ENCODE results near the gene MCOLN1.

MCOLN1 gene

GRCh38 chr19:7492142-7492541, 30.3 kb upstream of the MCOLN1 start:
- peak; percentile 86 for ATAC-seq
- peak overlapping the region in 1 of 2 donors; percentile 93 for H3K27ac Mint-ChIP-seq
- H3K9me3 Mint-ChIP-seq: no peaks in the 10 kb centered on the region
- peaks cover 17% of the 10 kb centered on the region for H3K27me3 Mint-ChIP-seq
- DNase-seq: peak in 1 of 2 donors; percentile 81
- H3K4me1 Mint-ChIP-seq: peaks cover 32% of the 10 kb centered on the region
- H3K4me3 Mint-ChIP-seq: no peak overlapping the region

DNA sequence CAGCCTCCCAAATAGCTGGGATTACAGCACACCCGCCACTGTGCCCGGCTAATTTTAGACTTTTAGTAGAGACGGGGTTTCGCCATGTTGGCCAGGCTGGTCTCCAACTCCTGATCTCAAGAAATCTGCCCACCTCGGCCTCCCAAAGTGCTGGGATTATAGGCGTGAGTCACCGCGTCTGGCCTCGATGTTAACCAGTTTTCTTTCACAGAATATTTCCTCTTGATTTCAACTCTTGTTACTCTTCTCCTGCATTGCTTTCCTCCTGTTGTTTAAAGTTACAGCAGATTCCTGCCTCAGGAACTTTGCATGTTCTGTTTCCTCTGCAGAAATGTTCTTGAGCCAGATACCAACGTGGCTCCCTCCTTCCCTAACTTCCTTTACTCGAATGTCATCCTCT, 29.9 kb upstream of the MCOLN1 start:
- H3K27me3 Mint-ChIP-seq: peaks cover 21% of the 10 kb centered on the region
- no peaks in the 10 kb centered on the region for H3K9me3 Mint-ChIP-seq
- peak overlapping the region in 1 of 2 donors; percentile 93 for H3K27ac Mint-ChIP-seq
- DNase-seq: no peak
- H3K4me1 Mint-ChIP-seq: peaks cover 32% of the 10 kb centered on the region
- H3K4me3 Mint-ChIP-seq: peak overlapping the region; percentile 11 to 51
- no peak for ATAC-seq

GRCh38 chr19:7494416-7495098, 27.9 kb upstream of the MCOLN1 start:
- Mint-ChIP-seq H3K4me1 (peaks cover 28% of the 10 kb centered on the region), H3K27ac (peak overlapping the region in 1 of 2 donors; percentile 44), H3K9me3 (no peaks in the 10 kb centered on the region), H3K4me3 (no peak overlapping the region), H3K27me3 (peaks cover 38% of the 10 kb centered on the region)
- no peak for DNase-seq
- no peak for ATAC-seq

DNA sequence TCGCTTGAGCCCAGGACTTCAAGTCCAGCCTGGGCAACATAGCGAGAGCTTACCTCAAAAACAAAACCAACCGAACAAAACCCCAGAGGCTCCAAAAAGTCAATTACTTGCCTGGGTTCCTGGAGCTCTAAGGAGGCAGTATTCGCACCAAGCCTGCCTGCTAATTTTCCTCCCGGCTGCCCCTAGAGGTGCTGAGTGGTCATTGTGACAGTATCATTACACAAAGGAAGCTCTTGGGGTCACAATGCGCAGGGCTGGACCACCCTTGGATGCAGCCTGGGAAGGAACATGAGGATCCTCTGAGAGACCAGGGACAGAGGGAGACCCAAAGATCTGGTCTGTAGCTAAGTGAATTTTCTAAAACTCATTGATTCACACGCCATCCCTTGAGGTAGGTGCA, 25.1 kb upstream of the MCOLN1 start:
- Mint-ChIP-seq H3K4me3 (no peak overlapping the region), H3K27ac (no peak overlapping the region), H3K27me3 (peaks cover 65% of the 10 kb centered on the region), H3K9me3 (no peaks in the 10 kb centered on the region), H3K4me1 (peaks cover 21% of the 10 kb centered on the region)
- DNase-seq: no peak
- peak; percentile 56 for ATAC-seq

- Mint-ChIP-seq H3K9me3 (no peaks in the 10 kb centered on the region), H3K27me3 (peaks cover 85% of the 10 kb centered on the region), H3K4me1 (peaks cover 17% of the 10 kb centered on the region), H3K27ac (no peak overlapping the region), H3K4me3 (peak overlapping the region; percentile 71 to 80)
- peak; percentile 80 for ATAC-seq
- DNase-seq: peak; percentile 38 to 66
Measured at GRCh38 chr19:7500811-7501450, 21.5 kb upstream of the MCOLN1 start.

DNA sequence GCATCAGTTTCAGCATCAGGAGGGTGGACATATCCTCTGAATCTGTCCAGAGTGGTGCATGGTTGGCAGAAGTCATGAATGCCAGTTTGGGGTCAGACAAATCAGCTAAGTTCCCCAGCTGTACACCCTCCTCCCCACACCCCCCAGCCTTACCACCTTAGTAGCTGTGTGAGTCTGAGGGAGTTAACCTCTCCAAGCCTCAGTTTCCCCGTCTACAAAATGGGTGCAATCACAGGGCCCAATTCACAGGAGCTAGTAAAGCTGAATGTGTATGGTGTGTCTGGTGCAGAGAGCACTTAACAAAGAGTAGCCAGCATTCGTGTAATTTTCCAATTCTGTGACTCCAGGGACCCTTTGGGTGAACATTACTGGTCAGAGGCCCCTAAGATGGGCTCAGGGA, 19.9 kb upstream of the MCOLN1 start:
- Mint-ChIP-seq H3K9me3 (no peaks in the 10 kb centered on the region), H3K4me3 (no peak overlapping the region), H3K27me3 (peaks cover 86% of the 10 kb centered on the region), H3K4me1 (peaks cover 28% of the 10 kb centered on the region), H3K27ac (no peak overlapping the region)
- DNase-seq (no peak), ATAC-seq (no peak)

DNA sequence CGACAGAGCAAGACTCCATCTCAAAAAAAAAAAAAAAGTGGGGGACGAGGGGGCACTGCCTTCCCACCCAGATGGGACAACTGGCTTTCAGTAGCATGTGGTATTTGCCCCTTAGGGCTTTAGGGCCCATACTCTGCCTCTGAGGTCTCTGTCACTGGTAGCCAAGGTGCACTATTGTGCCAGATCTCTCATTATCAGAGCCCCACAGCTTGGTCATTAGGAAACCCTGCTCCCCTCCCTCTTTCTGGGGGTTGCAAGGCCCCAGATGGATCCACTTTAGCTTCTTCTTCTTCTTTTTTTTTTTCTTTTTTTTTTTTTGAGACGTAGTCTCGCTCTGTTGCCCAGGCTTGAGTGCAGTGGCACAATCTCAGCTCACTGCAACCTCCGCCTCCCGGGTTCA, 17.7 kb upstream of the MCOLN1 start:
- no peaks in the 10 kb centered on the region for H3K9me3 Mint-ChIP-seq
- ATAC-seq: no peak

GRCh38 chr19:7505288-7505681, 17.1 kb upstream of the MCOLN1 start:
- Mint-ChIP-seq H3K9me3 (no peaks in the 10 kb centered on the region), H3K27me3 (peaks cover 73% of the 10 kb centered on the region), H3K27ac (no peak overlapping the region), H3K4me1 (peaks cover 28% of the 10 kb centered on the region), H3K4me3 (peak overlapping the region; percentile 53 to 59)
- ATAC-seq (no peak), DNase-seq (no peak)

More for the DNA sequence above, 17.7 kb upstream of the MCOLN1 start:
- no peak overlapping the region for H3K4me3 Mint-ChIP-seq
- no peak overlapping the region for H3K27ac Mint-ChIP-seq
- peaks cover 28% of the 10 kb centered on the region for H3K4me1 Mint-ChIP-seq
- DNase-seq: no peak
- H3K27me3 Mint-ChIP-seq: peaks cover 79% of the 10 kb centered on the region

DNA sequence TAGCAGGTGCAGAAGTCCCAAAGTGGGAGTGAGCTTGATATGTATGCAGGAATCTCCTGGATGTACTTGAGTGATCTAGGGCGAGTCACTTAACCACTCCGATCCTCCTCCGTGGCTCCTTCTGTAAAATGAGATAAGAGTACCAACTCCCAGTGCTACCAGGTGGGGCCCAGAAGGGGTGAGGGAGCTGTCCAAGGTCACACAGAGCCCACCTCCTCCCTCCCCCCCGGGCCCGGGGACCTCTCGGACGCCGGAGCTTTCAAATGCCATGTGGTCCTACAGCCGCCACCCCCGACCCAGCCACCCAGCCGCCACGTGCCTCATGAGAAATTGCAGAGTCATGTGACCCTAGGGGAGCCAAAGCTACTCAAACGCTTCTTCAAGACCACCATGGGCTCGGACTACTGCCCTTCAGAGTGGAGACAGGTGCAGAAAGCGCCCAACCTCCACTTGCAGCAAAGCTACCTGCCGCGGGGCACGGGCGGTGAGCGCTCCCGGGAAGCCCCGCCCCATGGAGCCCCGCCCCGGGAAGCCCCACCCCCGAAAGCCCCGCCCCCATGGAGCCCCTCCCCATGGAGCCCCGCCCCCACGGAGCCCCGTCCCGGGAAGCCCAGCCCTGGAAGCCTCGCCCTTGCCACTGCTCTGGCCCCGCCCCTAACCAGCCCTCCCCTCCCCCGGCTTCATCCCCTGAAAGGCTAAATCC, 16.6 kb upstream of the MCOLN1 start:
- ATAC-seq (peak; percentile 37), DNase-seq (peak in 1 of 2 donors; percentile 33)
- Mint-ChIP-seq H3K27ac (no peak overlapping the region), H3K4me1 (peaks cover 28% of the 10 kb centered on the region), H3K9me3 (no peaks in the 10 kb centered on the region), H3K4me3 (peak overlapping the region; percentile 65 to 81), H3K27me3 (peaks cover 68% of the 10 kb centered on the region)

- Mint-ChIP-seq H3K4me3 (peak overlapping the region; percentile 65 to 81), H3K27ac (no peak overlapping the region), H3K27me3 (peaks cover 59% of the 10 kb centered on the region), H3K9me3 (no peaks in the 10 kb centered on the region), H3K4me1 (peaks cover 21% of the 10 kb centered on the region)
- peak; percentile 87 for ATAC-seq
- peak; percentile 58 to 69 for DNase-seq
Measured at GRCh38 chr19:7506385-7507328, 15.8 kb upstream of the MCOLN1 start.

DNA sequence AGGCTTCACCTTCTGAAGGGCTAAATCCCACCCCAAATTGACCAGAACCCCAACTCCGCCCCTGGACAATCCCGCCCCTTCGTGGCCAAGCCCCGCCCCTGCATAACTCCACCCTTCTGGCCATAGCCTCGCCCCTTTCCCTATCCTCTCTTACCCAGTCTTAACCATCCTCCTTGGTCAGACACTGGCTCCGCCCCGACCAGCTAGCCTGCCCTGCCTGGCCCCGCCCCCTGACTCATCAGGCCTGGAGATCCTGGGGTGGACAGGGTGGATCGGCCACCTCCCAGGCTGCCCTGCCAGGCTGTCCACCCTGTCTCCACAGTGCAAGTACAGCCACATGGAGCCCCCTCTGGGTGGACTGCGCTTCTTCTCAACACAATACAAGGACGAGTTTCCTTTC, 14.5 kb upstream of the MCOLN1 start:
- no peak overlapping the region for H3K27ac Mint-ChIP-seq
- H3K27me3 Mint-ChIP-seq: peaks cover 47% of the 10 kb centered on the region

DNA sequence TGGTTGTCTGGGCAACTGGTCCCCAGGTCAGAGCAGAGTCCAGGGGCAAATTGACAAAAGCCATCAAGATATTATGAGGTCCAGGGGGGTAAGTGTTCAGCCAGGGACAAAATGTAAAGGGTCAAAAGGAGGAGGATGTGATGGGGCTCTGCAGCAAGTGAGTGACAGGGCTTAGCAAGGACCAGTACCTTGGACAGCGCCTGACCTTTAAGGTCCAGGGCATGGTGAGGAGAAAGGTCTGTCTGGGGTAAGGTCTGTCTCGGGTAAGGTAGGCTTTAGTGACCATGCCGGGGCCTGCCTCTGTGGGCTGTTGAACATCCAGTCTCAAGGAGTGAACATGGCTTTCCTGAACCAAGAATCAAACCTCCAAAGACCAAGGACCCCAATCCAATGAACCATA, 12.8 kb upstream of the MCOLN1 start:
- Mint-ChIP-seq H3K27me3 (peaks cover 44% of the 10 kb centered on the region), H3K4me3 (no peak overlapping the region), H3K4me1 (peaks cover 22% of the 10 kb centered on the region), H3K9me3 (no peaks in the 10 kb centered on the region), H3K27ac (no peak overlapping the region)
- DNase-seq (no peak), ATAC-seq (no peak)

More for the DNA sequence above, 14.5 kb upstream of the MCOLN1 start:
- ATAC-seq (peak; percentile 57), DNase-seq (peak in 1 of 2 donors; percentile 31)
- H3K4me1 Mint-ChIP-seq: peaks cover 21% of the 10 kb centered on the region
- H3K9me3 Mint-ChIP-seq: no peaks in the 10 kb centered on the region
- no peak overlapping the region for H3K4me3 Mint-ChIP-seq

DNA sequence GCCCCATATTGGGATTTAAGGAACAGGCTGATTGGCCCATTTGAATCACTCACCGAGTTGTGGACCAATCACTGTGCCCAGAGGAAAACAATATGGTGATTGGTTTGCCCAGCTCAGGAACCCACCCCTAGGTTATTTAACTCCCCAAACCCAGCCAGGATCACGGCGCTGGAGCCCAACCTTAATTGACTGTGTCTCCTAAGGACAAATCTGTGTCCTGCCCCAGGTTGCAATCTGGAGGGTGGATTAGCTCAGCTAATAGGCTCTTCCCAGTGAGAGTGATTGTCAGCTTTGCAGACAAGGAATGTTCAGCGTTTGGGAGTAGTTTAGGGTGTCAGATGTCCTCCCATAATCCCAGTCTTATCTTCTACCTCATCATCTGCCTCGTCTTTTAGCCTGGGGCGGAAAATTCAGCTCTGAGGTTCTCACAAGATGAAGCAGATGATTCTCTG, 10.0 kb upstream of the MCOLN1 start:
- no peak overlapping the region for H3K4me3 Mint-ChIP-seq
- peaks cover 24% of the 10 kb centered on the region for H3K4me1 Mint-ChIP-seq
- no peak for DNase-seq
- no peak overlapping the region for H3K27ac Mint-ChIP-seq
- ATAC-seq: no peak
- H3K9me3 Mint-ChIP-seq: no peaks in the 10 kb centered on the region
- H3K27me3 Mint-ChIP-seq: peaks cover 23% of the 10 kb centered on the region

GRCh38 chr19:7513809-7514642, 8.4 kb upstream of the MCOLN1 start:
- Mint-ChIP-seq H3K4me1 (peaks cover 26% of the 10 kb centered on the region), H3K27me3 (peaks cover 12% of the 10 kb centered on the region), H3K27ac (peak overlapping the region in 1 of 2 donors; percentile 4), H3K9me3 (no peaks in the 10 kb centered on the region), H3K4me3 (peak overlapping the region; percentile 35 to 40)
- DNase-seq (no peak), ATAC-seq (no peak)
